Sigmoid colon (tissue), 4 donors: ENCODE results near the gene DYSF.

Experiments
- CTCF ChIP-seq, 4 experiments: fragments of 450-650 bp in 3 of 4; fragments of 200-600 bp in 1 of 4; IDR thresholded peaks; one replicate each; pipeline ENCODE4 v1.5.1; 2016 to 2019; ENCODE audit warnings: antibody characterized with exemption in 4 of 4, mild to moderate bottlenecking in 3 of 4, moderate library complexity in 2 of 4
- EP300 ChIP-seq, 4 donors: sonication (generic); formaldehyde crosslinking; IDR thresholded peaks; one replicate each; pipeline ENCODE4 v1.6.1; 2017; ENCODE audit warnings: antibody characterized with exemption in 4 of 4
- POLR2A ChIP-seq, 2 donors: fragments of 450-650 bp; IDR thresholded peaks; one replicate each; pipeline ENCODE4 v1.6.1; 2016; ENCODE audit warnings: antibody characterized with exemption in 2 of 2, mild to moderate bottlenecking in 2 of 2, moderate library complexity in 2 of 2

GRCh38 chr2:71662665-71663394 is 209.5 kb downstream of the DYSF start:
- TF ChIP-seq EP300 (IDR thresholded peaks at IDR 0.05), result no peak
- no peak for TF ChIP-seq CTCF (IDR thresholded peaks at IDR 0.05)
- no peak for TF ChIP-seq POLR2A (IDR thresholded peaks at IDR 0.05)
